GM18498 (cell line): ENCODE results near the gene TTL.

ENCODE experiments used
- ATAC-seq: cut with Tn5 transposase; IDR thresholded peaks from one replicate; pipeline ENCODE4 v1.9.1; 2021; ENCODE audit warnings: mild to moderate bottlenecking, moderate library complexity; ENCODE audit not compliant: unreplicated experiment

TTL gene

DNA sequence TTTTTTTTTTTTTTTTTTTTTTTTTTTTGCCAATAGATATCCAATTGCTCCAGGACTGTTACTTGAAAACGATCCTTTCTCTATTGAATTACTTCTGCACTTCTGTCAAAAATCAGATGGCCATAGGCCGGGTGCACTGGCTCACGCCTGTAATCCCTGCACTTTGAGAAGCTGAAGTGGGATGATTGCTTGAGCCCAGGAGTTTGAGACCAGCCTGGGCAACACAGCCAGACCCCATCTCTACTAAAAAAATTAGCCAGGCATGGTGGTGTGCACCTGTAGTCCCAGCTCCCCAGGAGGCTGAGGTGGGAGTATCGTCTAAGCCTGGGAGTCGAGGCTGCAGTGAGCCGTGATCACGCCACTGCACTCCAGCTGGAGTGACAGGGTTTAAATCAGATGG is 98.1 kb downstream of the TTL start:
- ATAC-seq: no peak

DNA sequence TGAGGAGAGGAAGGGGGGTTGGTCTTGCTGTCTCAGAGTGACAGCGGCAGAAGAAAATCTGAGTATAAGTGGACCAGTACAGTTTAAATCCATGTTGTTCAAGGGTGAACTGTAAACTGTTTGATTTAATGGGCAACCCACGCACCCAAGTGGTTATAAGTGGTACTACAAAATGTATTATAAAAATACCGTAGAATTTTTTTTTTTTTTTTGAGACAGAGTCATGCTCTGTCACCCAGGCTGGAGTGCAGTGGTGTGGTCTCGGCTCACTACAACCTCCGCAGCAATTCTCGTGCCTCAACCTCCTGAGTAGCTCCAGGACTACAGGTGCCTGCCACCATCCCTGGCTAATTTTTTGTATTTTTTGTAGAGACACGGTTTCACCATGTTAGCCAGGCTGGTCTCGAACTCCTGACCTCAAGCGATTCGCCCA is 100.4 kb downstream of the TTL start:
- no peak for ATAC-seq

DNA sequence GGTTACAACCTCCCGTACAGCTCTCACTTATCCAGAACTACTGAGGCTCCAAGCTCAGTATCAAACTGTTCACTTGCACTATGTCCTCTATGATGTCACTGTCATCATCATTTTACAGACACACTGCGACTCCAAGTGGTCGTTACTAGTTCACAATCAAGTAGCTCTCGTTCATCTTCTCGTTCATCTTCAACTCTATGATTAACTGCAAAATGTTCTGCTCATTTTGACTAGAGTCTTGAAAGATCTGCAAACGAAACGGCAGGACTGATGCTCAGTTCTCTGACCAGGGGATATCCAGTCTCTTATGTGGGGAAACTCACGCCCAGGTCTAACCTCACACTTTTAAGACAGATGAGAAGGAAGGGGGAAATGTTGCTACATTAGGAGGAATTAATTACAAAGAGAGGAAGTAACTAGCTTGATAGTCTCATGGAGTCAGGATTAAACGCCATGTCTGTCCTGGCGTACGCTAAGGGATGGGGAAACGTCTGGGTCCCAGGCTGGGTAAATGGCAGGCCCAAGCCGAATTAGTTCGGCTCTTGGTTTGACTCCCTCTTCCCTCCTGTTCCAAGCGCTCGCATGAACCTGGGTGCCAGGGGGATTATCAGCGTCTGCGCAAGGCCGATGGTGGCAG is 101.7 kb downstream of the TTL start:
- ATAC-seq: no peak

DNA sequence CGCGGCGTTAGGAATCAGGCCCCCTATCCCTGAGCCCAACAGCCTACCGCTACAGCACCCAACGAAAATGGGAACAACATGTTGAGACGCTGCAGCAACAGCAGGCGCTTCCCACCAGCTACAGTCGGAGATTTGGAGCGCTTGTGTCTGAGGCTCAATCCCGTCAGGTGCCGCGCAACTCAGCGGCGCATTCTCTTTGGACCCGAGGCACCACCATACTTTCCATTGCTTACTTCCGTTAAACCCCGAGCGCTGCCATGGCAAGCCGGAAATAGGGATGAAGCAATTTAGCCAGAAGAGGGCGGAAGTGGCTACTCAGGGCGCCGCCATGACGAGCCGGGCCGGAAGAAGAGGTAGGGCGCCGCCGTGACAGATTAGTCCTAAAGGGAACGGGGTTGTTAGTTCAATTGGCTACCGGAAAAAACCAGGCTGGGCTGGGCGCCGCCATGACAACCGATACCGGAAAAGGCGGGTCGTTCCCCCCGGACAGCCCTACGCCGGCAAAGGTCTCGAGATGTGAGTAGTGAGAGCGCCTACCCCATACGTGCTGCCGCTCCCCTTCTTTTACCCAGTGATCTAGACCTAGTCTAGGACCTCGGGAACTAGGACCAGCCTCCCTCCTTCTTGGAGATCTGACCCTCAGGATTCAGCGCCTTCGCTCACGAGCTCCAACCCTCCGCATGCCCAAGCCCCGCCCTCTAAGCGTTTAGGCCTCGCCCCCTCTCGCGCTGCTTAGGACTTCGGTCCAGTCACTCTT is 102.4 kb downstream of the TTL start, which contains the start of gene CHCHD5:
Gene CHCHD5, plus strand, starts transcription at position 476 of the 757 bp plus-strand sequence. Its CDS starts 39 bp downstream, at position 515.
- ATAC-seq: peak; percentile 88

DNA sequence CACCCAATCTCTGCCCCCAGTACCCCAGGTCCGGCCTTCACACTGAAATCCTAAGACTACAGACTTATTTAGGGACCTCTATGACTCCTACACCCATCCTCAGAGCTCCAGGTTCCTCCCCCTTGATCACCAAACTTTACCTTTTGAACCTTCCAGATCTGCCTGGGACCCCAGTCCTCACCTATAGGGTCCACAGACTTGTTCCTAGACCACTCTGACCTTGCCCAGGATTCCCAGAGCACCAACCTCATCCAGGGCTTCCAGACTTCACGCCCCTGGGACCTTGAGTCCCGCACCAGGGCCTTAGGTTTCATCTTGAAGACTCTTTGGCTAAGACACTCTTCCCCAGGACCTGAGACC is 102.9 kb downstream of the TTL start:
- ATAC-seq: no peak

DNA sequence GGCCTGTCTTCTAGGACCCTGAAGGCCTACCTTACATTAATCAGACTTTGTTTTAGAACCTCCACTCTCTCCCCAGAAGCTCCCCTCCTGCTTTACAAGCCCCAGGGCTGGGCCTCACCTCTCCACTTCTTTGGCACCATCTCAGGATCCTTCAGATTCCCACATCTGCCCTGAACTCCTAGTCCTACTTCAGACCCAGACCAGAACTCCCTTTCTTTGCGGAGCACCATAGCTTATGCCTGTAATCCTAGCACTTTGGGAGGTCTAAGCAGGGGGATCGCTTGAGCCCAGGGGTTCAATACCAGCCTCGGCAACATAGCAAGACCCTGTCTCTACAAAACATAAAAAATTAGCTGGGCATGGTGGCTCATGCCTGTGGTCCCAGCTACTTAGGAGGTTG is 103.4 kb downstream of the TTL start:
- ATAC-seq: no peak

DNA sequence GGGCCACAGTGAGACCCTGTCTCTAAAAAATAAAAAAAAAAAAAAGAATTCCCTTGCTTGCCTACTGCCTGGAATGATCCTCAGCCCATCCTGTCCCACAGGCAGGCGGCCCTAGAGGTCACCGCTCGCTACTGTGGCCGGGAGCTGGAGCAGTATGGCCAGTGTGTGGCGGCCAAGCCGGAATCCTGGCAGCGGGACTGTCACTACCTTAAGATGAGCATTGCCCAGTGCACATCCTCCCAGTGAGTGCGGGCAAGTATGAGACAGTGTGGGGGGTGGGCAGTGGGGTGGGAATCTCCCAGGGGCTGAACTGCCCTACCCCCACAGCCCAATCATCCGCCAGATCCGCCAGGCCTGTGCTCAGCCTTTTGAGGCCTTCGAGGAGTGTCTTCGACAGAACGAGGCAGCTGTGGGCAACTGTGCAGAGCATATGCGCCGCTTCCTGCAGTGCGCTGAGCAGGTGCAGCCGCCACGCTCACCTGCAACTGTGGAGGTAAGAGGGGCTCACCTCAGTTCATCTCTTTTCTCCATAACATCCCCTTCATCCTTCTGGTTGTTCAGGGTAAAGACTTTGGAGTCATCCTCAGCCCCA is 104.0 kb downstream of the TTL start:
- no peak for ATAC-seq

DNA sequence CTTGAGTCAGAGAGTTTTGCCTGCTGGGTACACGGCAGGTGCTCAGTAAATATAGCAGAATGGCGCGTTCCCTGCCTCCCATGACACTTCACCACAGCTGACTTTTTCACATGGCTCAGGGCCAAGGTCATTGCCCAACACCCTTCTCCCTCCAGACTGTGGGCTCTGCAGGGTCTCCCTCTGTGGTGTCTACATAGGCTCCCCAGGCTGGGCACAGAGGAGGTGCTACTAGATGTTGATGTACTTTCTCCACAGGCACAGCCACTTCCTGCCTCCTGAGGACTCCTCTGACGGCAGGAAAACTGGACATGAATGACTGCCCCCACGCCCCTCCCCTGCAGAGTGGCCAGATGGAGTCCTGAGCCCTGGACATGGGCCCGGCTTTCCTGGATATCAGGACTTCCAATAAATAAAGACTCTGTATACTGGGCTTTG is 106.7 kb downstream of the TTL start:
- no peak for ATAC-seq
